MM.1S (cell line): ENCODE data around the gene SFT2D3.

Source experiments
- EZH2 ChIP-seq: fragments of 300-600 bp; sonication (generic); optimal IDR thresholded peaks from 2 replicates; pipeline ENCODE3; 2017; ENCODE audit warnings: low read depth, mild to moderate bottlenecking, antibody characterized with exemption, low read length, mixed read lengths
- TF ChIP-seq, protein P1 (sequence below): fragments of 300-600 bp; sonication (generic); IDR thresholded peaks from 2 replicates; pipeline ENCODE4 v1.5.1; 2016; ENCODE audit warnings: antibody characterized with exemption, low read length, mixed read lengths

DNA sequence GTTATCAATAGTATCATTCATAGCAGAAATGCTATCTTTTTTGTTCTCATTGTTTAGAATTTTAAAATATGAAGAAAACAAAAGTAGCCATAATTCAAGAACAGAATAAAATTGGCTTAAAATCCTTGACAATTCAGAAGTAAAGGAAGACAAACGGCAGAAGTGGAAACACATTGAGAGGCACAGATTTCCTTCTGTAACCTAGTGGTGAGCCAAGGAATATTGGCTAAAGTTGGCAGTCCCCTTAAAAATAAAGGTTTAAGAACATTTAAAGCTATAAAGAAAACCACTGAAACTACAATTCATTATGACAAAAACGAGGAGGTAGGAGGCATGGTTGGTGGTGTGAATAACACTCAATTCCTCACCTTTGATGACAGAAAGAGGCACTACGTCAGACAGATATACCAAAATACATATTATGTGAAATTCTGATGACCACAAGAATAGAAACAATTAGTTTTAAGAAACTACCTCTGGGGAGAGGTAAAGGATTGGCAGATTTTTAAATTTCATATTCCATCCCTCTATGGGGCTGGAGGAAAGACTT lies 42.3 kb downstream of the SFT2D3 start:
- TF ChIP-seq, protein P1, sequence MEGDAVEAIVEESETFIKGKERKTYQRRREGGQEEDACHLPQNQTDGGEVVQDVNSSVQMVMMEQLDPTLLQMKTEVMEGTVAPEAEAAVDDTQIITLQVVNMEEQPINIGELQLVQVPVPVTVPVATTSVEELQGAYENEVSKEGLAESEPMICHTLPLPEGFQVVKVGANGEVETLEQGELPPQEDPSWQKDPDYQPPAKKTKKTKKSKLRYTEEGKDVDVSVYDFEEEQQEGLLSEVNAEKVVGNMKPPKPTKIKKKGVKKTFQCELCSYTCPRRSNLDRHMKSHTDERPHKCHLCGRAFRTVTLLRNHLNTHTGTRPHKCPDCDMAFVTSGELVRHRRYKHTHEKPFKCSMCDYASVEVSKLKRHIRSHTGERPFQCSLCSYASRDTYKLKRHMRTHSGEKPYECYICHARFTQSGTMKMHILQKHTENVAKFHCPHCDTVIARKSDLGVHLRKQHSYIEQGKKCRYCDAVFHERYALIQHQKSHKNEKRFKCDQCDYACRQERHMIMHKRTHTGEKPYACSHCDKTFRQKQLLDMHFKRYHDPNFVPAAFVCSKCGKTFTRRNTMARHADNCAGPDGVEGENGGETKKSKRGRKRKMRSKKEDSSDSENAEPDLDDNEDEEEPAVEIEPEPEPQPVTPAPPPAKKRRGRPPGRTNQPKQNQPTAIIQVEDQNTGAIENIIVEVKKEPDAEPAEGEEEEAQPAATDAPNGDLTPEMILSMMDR, result no peak
- TF ChIP-seq EZH2, result no peak
